ENCODE results near the gene SERPINF2.

The SERPINF2 gene

DNA sequence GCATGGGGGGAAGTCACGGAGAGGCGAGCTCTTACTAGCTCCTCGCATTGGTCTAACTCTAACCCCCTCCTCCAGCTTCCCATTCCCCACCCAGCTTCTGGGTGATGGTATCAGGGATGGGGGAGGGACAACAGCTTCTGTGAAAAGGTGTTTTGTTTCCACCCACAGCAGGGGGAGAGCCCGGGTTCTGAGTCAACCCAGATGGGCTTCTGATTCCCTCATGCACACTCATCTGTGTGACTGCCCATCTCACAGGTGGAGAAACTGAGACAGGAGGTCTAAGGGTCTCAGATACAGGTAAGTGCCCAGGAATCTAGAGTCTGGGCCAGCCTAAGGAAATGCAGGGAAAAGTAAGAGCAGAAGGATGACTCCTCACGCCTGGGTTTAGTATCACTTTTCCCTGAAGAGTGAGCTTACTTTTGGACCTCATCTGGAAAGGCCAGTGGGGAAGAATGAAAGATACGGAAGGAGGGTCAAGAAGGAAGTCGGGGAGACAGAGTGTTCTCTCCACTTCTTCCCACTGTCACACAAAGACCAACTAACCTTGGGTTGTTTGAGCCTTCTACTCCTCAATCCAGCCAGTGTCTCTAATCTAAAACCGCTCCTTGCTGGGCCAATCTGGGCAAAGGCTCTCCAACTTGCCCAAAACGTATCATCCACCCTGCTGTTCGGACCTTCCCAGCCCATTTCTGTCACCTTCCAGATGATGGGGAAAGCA is 29.4 kb upstream of the SERPINF2 start:
- Histone ChIP-seq H3K4me3 (ENCODE audit: low read depth in 1 of 2, low read length in 2 of 2) (no peak overlapping the region), H3K27me3 (ENCODE audit: insufficient read depth, low read length, poor library complexity) (no peaks in the 10 kb centered on the region), H3K9me3 (ENCODE audit: insufficient read depth, low read length, severe bottlenecking) (no peaks in the 10 kb centered on the region), H3K4me2 (ENCODE audit: insufficient read depth, low read length) (no peak overlapping the region), H3K79me2 (ENCODE audit: insufficient read depth, low read length) (no peaks in the 10 kb centered on the region), H3K9ac (ENCODE audit: low read depth, low read length) (no peak overlapping the region), H3K36me3 (ENCODE audit: insufficient read depth, low read length) (no peaks in the 10 kb centered on the region), H3K27ac (ENCODE audit: low read length) (no peak overlapping the region), H3K4me1 (ENCODE audit: insufficient read depth, low read length) (peaks cover 20% of the 10 kb centered on the region), H4K20me1 (ENCODE audit: insufficient read depth, low read length) (0 out of 2 replicates have a peak, but pooled peaks cover 4% of the 10 kb centered on the region), H2AFZ (ENCODE audit: low read depth, low read length) (no peak overlapping the region)
- TF ChIP-seq, protein P1, sequence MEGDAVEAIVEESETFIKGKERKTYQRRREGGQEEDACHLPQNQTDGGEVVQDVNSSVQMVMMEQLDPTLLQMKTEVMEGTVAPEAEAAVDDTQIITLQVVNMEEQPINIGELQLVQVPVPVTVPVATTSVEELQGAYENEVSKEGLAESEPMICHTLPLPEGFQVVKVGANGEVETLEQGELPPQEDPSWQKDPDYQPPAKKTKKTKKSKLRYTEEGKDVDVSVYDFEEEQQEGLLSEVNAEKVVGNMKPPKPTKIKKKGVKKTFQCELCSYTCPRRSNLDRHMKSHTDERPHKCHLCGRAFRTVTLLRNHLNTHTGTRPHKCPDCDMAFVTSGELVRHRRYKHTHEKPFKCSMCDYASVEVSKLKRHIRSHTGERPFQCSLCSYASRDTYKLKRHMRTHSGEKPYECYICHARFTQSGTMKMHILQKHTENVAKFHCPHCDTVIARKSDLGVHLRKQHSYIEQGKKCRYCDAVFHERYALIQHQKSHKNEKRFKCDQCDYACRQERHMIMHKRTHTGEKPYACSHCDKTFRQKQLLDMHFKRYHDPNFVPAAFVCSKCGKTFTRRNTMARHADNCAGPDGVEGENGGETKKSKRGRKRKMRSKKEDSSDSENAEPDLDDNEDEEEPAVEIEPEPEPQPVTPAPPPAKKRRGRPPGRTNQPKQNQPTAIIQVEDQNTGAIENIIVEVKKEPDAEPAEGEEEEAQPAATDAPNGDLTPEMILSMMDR (IDR thresholded peaks at IDR 0.05; ENCODE audit: borderline replicate concordance, extremely low read depth, low read length, poor library complexity, severe bottlenecking), result no peak
- TF ChIP-seq EZH2 (IDR thresholded peaks at IDR 0.05; ENCODE audit: borderline replicate concordance, low read depth, low read length, severe bottlenecking), result no peak
- DNase-seq, result no peak
- no peak for ATAC-seq (ENCODE audit: insufficient read depth, low read depth)

- Histone ChIP-seq H3K4me3 (ENCODE audit: low read depth in 1 of 2, low read length in 2 of 2) (no peak overlapping the region), H3K79me2 (ENCODE audit: insufficient read depth, low read length) (no peaks in the 10 kb centered on the region), H3K4me1 (ENCODE audit: insufficient read depth, low read length) (peaks cover 21% of the 10 kb centered on the region), H2AFZ (ENCODE audit: low read depth, low read length) (no peak overlapping the region), H3K27ac (ENCODE audit: low read length) (no peak overlapping the region), H3K4me2 (ENCODE audit: insufficient read depth, low read length) (no peak overlapping the region), H3K9ac (ENCODE audit: low read depth, low read length) (no peak overlapping the region), H3K9me3 (ENCODE audit: insufficient read depth, low read length, severe bottlenecking) (no peaks in the 10 kb centered on the region), H4K20me1 (ENCODE audit: insufficient read depth, low read length) (0 out of 2 replicates have a peak, but pooled peaks cover 4% of the 10 kb centered on the region), H3K36me3 (ENCODE audit: insufficient read depth, low read length) (no peaks in the 10 kb centered on the region), H3K27me3 (ENCODE audit: insufficient read depth, low read length, poor library complexity) (no peaks in the 10 kb centered on the region)
- ATAC-seq (ENCODE audit: insufficient read depth, low read depth) (no peak), DNase-seq (no peak)
- no peak for TF ChIP-seq EZH2 (IDR thresholded peaks at IDR 0.05; ENCODE audit: borderline replicate concordance, low read depth, low read length, severe bottlenecking)
- TF ChIP-seq, protein P1 (IDR thresholded peaks at IDR 0.05; ENCODE audit: borderline replicate concordance, extremely low read depth, low read length, poor library complexity, severe bottlenecking), result peak; percentile 43
These were observed 28.7 kb upstream of the SERPINF2 start for GRCh38 chr17:1713878-1714426.

DNA sequence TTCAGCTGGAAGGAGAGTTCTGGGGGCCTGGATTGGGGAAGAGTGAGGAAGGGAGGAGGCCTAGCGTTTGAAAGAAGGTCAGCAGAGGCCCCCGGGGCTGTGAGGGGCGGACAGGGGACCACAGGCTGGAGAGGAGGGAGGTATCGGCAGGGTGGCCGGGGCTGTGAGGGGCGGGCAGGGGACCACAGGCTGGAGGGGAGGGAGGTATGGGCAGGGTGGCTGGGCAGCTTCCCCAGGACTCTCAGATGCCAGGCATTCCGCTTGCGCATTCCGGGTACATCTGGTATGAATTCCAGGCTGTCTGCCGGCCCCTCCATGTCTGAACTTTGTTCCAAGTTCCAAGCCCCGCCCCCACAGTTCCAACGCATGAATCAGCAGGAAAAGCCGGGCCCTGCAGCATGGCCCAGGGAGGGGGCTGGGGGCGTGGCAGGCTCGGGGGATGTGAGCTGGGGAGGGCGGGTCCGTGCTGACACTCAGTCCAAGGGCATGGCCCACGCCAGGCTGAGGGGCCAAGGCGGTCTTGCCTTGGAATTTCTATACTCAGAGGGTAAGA is 28.2 kb upstream of the SERPINF2 start:
- H3K79me2 ChIP-seq (ENCODE audit: insufficient read depth, low read length), result no peaks in the 10 kb centered on the region
- H3K9ac ChIP-seq (ENCODE audit: low read depth, low read length), result no peak overlapping the region
- H3K36me3 ChIP-seq (ENCODE audit: insufficient read depth, low read length), result no peaks in the 10 kb centered on the region
- no peak overlapping the region for H2AFZ ChIP-seq (ENCODE audit: low read depth, low read length)
- peak overlapping the region; percentile 96 for H3K4me2 ChIP-seq (ENCODE audit: insufficient read depth, low read length)
- no peak for TF ChIP-seq EZH2 (IDR thresholded peaks at IDR 0.05; ENCODE audit: borderline replicate concordance, low read depth, low read length, severe bottlenecking)
- TF ChIP-seq, protein P1 (IDR thresholded peaks at IDR 0.05; ENCODE audit: borderline replicate concordance, extremely low read depth, low read length, poor library complexity, severe bottlenecking), result no peak
- H4K20me1 ChIP-seq (ENCODE audit: insufficient read depth, low read length), result 0 out of 2 replicates have a peak, but pooled peaks cover 4% of the 10 kb centered on the region
- DNase-seq (peak; percentile 31), ATAC-seq (ENCODE audit: insufficient read depth, low read depth) (no peak)
- peaks cover 21% of the 10 kb centered on the region for H3K4me1 ChIP-seq (ENCODE audit: insufficient read depth, low read length)
- no peak overlapping the region for H3K4me3 ChIP-seq (ENCODE audit: low read depth in 1 of 2, low read length in 2 of 2)
- no peaks in the 10 kb centered on the region for H3K9me3 ChIP-seq (ENCODE audit: insufficient read depth, low read length, severe bottlenecking)
- H3K27ac ChIP-seq (ENCODE audit: low read length), result no peak overlapping the region
- no peaks in the 10 kb centered on the region for H3K27me3 ChIP-seq (ENCODE audit: insufficient read depth, low read length, poor library complexity)

Data from DND-41 (cell line).